ENCODE measurements around the gene BIRC2. TPM values are rescaled to one million over a fixed set of nuclear protein-coding genes. Genes with fewer than 3 reads are reported as not detected.

BIRC2 gene
- total and polyA plus RNA-seq, 2 experiments from 2014 or later = 15.3 to 25.2 TPM

GRCh38 chr11:102347462-102348370 lies 702 bp downstream of the BIRC2 start (continued):
- TF ChIP-seq ZNF462 (CRISPR knock-in tag; IDR thresholded peaks at IDR 0.05) (no peak), STAT1 (IDR thresholded peaks at IDR 0.05; ENCODE audit: unreplicated experiment) (no peak), EZH2 (IDR thresholded peaks at IDR 0.05; ENCODE audit: low read depth, unreplicated experiment) (no peak), REST (IDR thresholded peaks at IDR 0.05; ENCODE audit: unreplicated experiment) (no peak), ZNF331 (CRISPR knock-in tag; IDR thresholded peaks at IDR 0.05; ENCODE audit: low read depth) (no peak), CREB1 (CRISPR knock-in tag; IDR thresholded peaks at IDR 0.05; ENCODE audit: low read depth) (no peak)

Measured in GM23338 (cell line).